AG09319 (cell line): ENCODE data around the gene SRRM2.

Experiments used
- DNase-seq: peaks from one replicate; pipeline ENCODE4 v3.0.0-alpha.2; 2010; ENCODE audit warnings: low read depth; ENCODE audit errors: extremely low read depth
- TF ChIP-seq, protein P1 (sequence below): IDR thresholded peaks from 2 replicates; pipeline ENCODE4 v1.5.1; 2011; ENCODE audit warnings: low read depth, mild to moderate bottlenecking, inconsistent platforms, low read length, moderate library complexity

SRRM2 gene

GRCh38 chr16:2776500-2777139 lies 24.2 kb downstream of the SRRM2 start:
- no peak for DNase-seq
- TF ChIP-seq, protein P1, sequence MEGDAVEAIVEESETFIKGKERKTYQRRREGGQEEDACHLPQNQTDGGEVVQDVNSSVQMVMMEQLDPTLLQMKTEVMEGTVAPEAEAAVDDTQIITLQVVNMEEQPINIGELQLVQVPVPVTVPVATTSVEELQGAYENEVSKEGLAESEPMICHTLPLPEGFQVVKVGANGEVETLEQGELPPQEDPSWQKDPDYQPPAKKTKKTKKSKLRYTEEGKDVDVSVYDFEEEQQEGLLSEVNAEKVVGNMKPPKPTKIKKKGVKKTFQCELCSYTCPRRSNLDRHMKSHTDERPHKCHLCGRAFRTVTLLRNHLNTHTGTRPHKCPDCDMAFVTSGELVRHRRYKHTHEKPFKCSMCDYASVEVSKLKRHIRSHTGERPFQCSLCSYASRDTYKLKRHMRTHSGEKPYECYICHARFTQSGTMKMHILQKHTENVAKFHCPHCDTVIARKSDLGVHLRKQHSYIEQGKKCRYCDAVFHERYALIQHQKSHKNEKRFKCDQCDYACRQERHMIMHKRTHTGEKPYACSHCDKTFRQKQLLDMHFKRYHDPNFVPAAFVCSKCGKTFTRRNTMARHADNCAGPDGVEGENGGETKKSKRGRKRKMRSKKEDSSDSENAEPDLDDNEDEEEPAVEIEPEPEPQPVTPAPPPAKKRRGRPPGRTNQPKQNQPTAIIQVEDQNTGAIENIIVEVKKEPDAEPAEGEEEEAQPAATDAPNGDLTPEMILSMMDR = no peak

- TF ChIP-seq, protein P1 = no peak
- DNase-seq = peak; percentile 44
These were observed 24.9 kb downstream of the SRRM2 start, which contains the start of gene ELOB for GRCh38 chr16:2777231-2777902. TSS of gene ELOB (minus strand) at chr16:2777280. CDS start at chr16:2777239, 41 bp downstream.

GRCh38 chr16:2777903-2778629 lies 25.6 kb downstream of the SRRM2 start:
- DNase-seq = no peak
- TF ChIP-seq, protein P1 = no peak

DNA sequence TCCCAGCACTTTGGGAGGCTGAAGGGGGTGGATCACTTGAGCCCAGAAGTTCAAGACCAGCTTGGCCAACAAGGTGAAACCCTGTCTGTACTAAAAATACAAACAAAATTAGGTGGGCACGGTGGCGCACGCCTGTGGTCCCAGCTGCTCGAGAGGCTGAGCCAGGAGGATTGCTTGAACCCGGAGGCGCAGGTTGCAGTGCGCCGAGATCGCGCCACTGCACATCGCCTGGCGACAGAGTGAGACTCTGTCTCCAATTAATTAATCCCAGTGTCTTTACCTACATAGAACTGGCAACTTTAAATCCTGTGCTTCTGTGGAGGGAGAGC lies 26.2 kb downstream of the SRRM2 start:
- TF ChIP-seq, protein P1 = no peak

DNA sequence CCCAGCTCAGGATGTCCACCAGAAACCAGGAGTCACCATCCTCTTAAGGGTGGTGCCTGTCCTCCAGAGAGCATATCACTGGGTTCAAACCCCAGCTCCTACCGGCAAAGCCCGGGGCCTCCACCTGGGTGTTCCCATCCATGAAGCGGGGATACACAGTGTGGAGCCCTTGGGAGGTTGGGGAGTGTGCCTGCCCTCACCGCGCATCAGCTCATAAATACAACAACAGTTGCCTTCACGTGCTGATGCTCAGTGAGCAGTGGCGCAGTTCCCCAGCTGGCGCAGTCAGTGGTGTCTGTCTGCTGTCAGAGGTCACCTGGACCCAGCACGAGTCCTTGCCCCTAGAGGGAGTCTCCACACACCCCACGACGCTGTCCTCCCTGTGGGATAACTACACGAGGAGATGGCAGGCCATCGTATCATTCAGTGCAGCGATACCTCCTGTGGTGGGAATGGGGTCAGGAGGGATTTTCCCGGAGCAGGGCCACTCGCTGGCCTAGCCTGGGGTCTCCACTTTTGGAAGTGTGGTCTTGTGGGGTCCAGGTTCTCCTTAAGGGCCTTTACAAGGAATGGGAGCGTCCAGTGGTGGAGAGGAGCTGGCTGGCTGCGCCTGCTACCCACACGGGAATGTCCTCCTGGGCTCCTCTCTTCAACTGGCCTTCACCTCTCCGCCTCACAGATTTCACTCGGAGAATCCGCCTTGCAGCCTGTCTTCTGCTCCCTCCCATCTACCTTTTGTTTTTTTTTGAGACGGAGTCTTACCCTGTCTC lies 26.9 kb downstream of the SRRM2 start:
- no peak for DNase-seq
- TF ChIP-seq, protein P1 = no peak

More for the DNA sequence above, 26.2 kb downstream of the SRRM2 start:
- no peak for DNase-seq

GRCh38 chr16:2779978-2780898 lies 27.8 kb downstream of the SRRM2 start:
- TF ChIP-seq, protein P1 = no peak
- DNase-seq = no peak
